OCI-LY7 (cell line): ENCODE measurements around the gene DCHS1. TPM values are rescaled to one million over a fixed set of nuclear protein-coding genes. Genes with fewer than 3 reads are reported as not detected.

ENCODE experiments used
- BruUV-seq: library from RNA; stranded (reverse); fragments of 400-500 nt; replicated peaks from 2 replicates; lab custom pipeline; 2021; lab: Mats Ljungman, UMichigan
- CTCF ChIA-PET: fragments of 300-600 bp; sonication (Branson Sonifier 250); formaldehyde crosslinking; loops from one replicate; lab custom pipeline; 2022; ENCODE audit warnings: antibody characterized with exemption; ENCODE audit not compliant: unreplicated experiment; lab: Charles Lee
- POLR2A ChIA-PET: fragments of 300-600 bp; sonication (Branson Sonifier 250); formaldehyde crosslinking; loops from one replicate; lab custom pipeline; 2022; ENCODE audit warnings: antibody characterized with exemption; lab: Charles Lee
- DNase-seq: peaks from one replicate; pipeline ENCODE4 v3.0.0-alpha.2; 2015; ENCODE audit warnings: low spot score
- H2AFZ ChIP-seq: fragments of 200-600 bp; sonication (generic), shearing (Covaris generic); 2 replicates; pipeline ENCODE4 v1.6.1; 2014; ENCODE audit warnings: mild to moderate bottlenecking, antibody characterized with exemption, low read length, moderate library complexity
- H3K27ac ChIP-seq: fragments of 200-600 bp; sonication (generic); 2 replicates; pipeline ENCODE4 v1.5.1; 2014; ENCODE audit warnings: mixed run types, low read depth, mild to moderate bottlenecking, moderate library complexity, low read length, inconsistent platforms; ENCODE audit not compliant: poor library complexity, severe bottlenecking
- H3K36me3 ChIP-seq: fragments of 200-600 bp; sonication (generic); 2 replicates; pipeline ENCODE4 v1.6.1; 2014; ENCODE audit warnings: mild to moderate bottlenecking, antibody characterized with exemption, low read length, moderate library complexity, mixed read lengths; ENCODE audit not compliant: insufficient read depth
- H3K4me1 ChIP-seq: fragments of 200-600 bp; sonication (generic); 2 replicates; pipeline ENCODE4 v1.5.1; 2014; ENCODE audit warnings: mild to moderate bottlenecking, low read length; ENCODE audit not compliant: insufficient read depth, poor library complexity, severe bottlenecking
- H3K4me2 ChIP-seq: fragments of 200-600 bp; sonication (generic); 2 replicates; pipeline ENCODE4 v1.6.1; 2014; ENCODE audit warnings: mild to moderate bottlenecking, low read length
- H3K4me3 ChIP-seq: fragments of 200-600 bp; sonication (generic); 2 replicates; pipeline ENCODE4 v1.5.1; 2014; ENCODE audit warnings: mild to moderate bottlenecking, low read depth, low read length; ENCODE audit not compliant: poor library complexity, severe bottlenecking
- H3K79me2 ChIP-seq: fragments of 200-600 bp; sonication (generic); 2 replicates; pipeline ENCODE4 v1.6.1; 2016; ENCODE audit warnings: low read depth, mild to moderate bottlenecking, low read length, moderate library complexity, mixed read lengths; ENCODE audit not compliant: insufficient read depth
- H3K9me2 ChIP-seq: fragments of 200-600 bp; sonication (generic); 2 replicates; pipeline ENCODE4 v1.6.1; 2016; ENCODE audit warnings: mild to moderate bottlenecking, low read length, mixed read lengths; ENCODE audit not compliant: insufficient read depth
- H3K9me3 ChIP-seq: fragments of 200-600 bp; sonication (generic); 2 replicates; pipeline ENCODE4 v1.6.1; 2014; ENCODE audit warnings: mild to moderate bottlenecking, mixed run types, low read length, mixed read lengths
- H4K20me1 ChIP-seq: fragments of 200-600 bp; sonication (generic); 2 replicates; pipeline ENCODE4 v1.6.1; 2014; ENCODE audit warnings: mild to moderate bottlenecking, antibody characterized with exemption, low read length, moderate library complexity, mixed read lengths; ENCODE audit not compliant: insufficient read depth
- EZH2phosphoT487 ChIP-seq: fragments of 200-600 bp; sonication (generic); IDR thresholded peaks from 2 replicates; pipeline ENCODE4 v1.6.1; 2018; ENCODE audit warnings: low read depth, borderline replicate concordance, mild to moderate bottlenecking, mixed run types, antibody characterized with exemption, low read length, moderate library complexity, mixed read lengths
- intact Hi-C: fragments of 100-400 bp; cut with micrococcal nuclease; formaldehyde crosslinking; loops from one replicate; pipeline ENCODE4 v1.10.0; 2022; ENCODE audit not compliant: unreplicated experiment
- total RNA-seq, 2 experiments: library from RNA; depleted of rRNA in 1 of 2; stranded (reverse); fragments of >200 nt in 1 of 2; shearing (Covaris generic) in 1 of 2; gene quantifications; 2 replicates each; pipeline ENCODE4 v1.2.3, GENCODE V29; 2014 to 2022
- TF ChIP-seq, protein P1 (sequence below): fragments of 200-600 bp; sonication (generic); conservative IDR thresholded peaks from 2 replicates; pipeline ENCODE4 v1.5.1; 2014; ENCODE audit warnings: mild to moderate bottlenecking, antibody characterized with exemption, low read length, moderate library complexity, mixed read lengths

Gene DCHS1
- total RNA-seq, 2 experiments from 2014 or later: 0.67 to 1.1 TPM

DNA sequence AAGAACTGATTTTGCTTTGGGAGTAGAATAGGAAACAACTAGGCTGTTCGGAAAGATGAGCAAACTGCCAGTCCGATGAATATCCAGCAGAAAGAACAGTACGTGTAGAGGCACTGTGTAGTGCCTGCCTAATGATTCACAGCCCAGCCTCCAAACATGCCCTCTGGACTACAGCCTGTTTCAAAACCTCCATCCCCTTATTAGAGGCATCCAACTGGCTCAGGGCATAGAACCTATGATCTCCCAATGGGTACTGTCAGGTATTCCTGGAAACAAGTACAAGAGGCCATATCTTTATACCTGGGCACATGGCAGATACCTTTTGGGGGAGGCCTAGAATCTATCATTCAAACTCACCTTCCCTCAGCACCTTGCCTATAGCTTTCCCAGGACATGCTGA lies 57.1 kb downstream of the DCHS1 start:
- POLR2A ChIA-PET: interaction anchor here (0.7 kb wide), 1 partner anchor 15 kb away, joined by 3 read pairs; no protein-coding TSS in a partner anchor
- Histone ChIP-seq H3K36me3 (peaks cover 80% of the 10 kb centered on the region), H3K9me2 (no peaks in the 10 kb centered on the region), H3K27ac (no peak overlapping the region), H3K9me3 (no peaks in the 10 kb centered on the region), H3K4me2 (no peak overlapping the region), H2AFZ (no peak overlapping the region), H4K20me1 (peaks cover 10% of the 10 kb centered on the region; the same call in 1 of the 2 replicates), H3K4me3 (no peak overlapping the region), H3K79me2 (peaks cover 26% of the 10 kb centered on the region), H3K4me1 (peaks cover 11% of the 10 kb centered on the region)
- CTCF ChIA-PET: no interaction called here
- no TSS peak for BruUV-seq
- intact Hi-C loops: no loop called here
- no peak for TF ChIP-seq EZH2phosphoT487
- TF ChIP-seq, protein P1, sequence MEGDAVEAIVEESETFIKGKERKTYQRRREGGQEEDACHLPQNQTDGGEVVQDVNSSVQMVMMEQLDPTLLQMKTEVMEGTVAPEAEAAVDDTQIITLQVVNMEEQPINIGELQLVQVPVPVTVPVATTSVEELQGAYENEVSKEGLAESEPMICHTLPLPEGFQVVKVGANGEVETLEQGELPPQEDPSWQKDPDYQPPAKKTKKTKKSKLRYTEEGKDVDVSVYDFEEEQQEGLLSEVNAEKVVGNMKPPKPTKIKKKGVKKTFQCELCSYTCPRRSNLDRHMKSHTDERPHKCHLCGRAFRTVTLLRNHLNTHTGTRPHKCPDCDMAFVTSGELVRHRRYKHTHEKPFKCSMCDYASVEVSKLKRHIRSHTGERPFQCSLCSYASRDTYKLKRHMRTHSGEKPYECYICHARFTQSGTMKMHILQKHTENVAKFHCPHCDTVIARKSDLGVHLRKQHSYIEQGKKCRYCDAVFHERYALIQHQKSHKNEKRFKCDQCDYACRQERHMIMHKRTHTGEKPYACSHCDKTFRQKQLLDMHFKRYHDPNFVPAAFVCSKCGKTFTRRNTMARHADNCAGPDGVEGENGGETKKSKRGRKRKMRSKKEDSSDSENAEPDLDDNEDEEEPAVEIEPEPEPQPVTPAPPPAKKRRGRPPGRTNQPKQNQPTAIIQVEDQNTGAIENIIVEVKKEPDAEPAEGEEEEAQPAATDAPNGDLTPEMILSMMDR: no peak
- no peak for DNase-seq

DNA sequence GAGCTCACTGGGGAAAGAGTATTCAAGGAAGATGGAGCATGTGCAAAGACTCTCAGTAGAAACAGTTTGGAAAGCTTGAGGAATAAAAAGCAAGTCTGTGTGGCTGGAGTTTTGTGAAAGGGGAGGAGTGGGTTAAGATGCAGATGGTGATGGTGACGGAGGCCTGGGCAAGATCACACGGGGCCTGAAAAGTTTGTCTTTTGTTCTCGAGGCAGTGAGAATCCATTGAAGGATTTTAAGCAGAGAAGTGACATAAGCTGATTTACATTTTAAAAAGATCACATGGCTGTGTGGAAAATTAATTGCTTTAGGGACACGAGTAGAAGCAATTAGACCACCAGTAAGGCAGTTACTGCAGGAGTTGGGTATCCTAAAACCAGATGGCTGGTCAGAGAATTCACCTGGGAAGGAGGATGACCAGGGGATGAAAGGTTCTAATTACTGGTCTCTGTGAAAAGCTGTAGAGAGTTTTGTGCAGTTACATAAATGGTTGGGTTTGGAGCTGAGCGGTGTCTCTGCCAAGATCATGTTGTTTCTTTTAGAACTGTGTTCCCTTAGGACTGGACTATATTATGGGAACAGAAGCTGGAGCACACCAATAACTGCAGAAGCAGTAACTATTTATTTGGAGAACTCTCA lies 59.3 kb downstream of the DCHS1 start:
- Histone ChIP-seq H3K27ac (no peak overlapping the region), H3K9me3 (no peaks in the 10 kb centered on the region), H3K36me3 (peaks cover 97% of the 10 kb centered on the region), H3K4me2 (no peak overlapping the region), H2AFZ (no peak overlapping the region), H3K4me3 (no peak overlapping the region), H4K20me1 (no peaks in the 10 kb centered on the region), H3K4me1 (no peaks in the 10 kb centered on the region), H3K9me2 (no peaks in the 10 kb centered on the region), H3K79me2 (peaks cover 6% of the 10 kb centered on the region)
- no TSS peak for BruUV-seq
- ChIA-PET POLR2A (interaction anchor here (0.7 to 1.1 kb wide), 4 partner anchors 8 to 65 kb away, joined by 3 read pairs; no protein-coding TSS in a partner anchor), CTCF (no interaction called here)
- intact Hi-C loops: no loop called here
- DNase-seq: no peak
- no peak for TF ChIP-seq EZH2phosphoT487
- TF ChIP-seq, protein P1: no peak

DNA sequence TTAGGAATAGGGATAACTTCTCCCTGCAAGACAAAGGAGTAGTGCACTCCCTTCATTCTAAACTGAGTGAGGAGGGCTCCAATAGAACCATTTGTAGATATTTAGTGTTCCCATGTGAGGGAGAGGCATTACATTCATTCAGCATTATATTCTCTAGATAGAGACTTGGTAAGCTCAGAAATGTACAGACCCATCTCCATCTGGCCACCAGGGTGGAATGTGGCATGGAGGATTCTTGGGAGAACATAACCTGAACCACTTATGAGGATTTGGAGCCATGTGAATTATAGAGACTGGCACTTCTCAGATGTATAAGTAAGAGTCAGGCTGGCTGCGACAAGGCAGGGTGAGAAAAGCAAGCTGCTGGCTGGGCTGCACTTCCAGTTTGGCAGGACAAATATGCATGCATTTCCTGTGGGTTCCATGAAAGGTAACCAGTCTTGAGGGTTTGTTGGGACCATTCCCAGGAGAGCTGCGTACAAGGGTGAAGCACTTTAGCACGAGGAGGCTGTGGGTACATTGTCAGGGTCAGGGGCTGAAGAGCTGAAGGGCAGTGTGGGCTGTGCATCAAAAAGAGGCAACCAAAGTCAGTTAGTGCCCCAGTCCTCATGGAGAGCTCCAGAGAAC lies 61.4 kb downstream of the DCHS1 start:
- TF ChIP-seq, protein P1: no peak
- TF ChIP-seq EZH2phosphoT487: no peak
- no TSS peak for BruUV-seq
- POLR2A ChIA-PET: interaction anchor here (0.5 to 1.5 kb wide), 7 partner anchors 10 to 172 kb away, joined by 3 to 5 read pairs (median 4); partner anchors contain the start of gene TAF10

More for the DNA sequence above, 61.4 kb downstream of the DCHS1 start:
- DNase-seq: no peak
- intact Hi-C loops: no loop called here
- H3K36me3 ChIP-seq: peaks cover 81% of the 10 kb centered on the region
- H3K79me2 ChIP-seq: no peaks in the 10 kb centered on the region
- H3K9me3 ChIP-seq: no peaks in the 10 kb centered on the region
- H3K4me1 ChIP-seq: no peaks in the 10 kb centered on the region
- no peak overlapping the region for H2AFZ ChIP-seq
- CTCF ChIA-PET: no interaction called here
- H3K27ac ChIP-seq: no peak overlapping the region
- H3K4me3 ChIP-seq: no peak overlapping the region
- H4K20me1 ChIP-seq: no peaks in the 10 kb centered on the region
- H3K4me2 ChIP-seq: no peak overlapping the region
- no peaks in the 10 kb centered on the region for H3K9me2 ChIP-seq
